HepG2 (cell line): Measurements from ENCODE around the gene SAXO1. TPM values are rescaled to one million over a fixed set of nuclear protein-coding genes. Genes with fewer than 3 reads are reported as not detected.

Source experiments
- ATAC-seq: fragments of 200-7000 bp; cut with Tn5 transposase; 3 replicates; pipeline ENCODE4 v1.9.1; 2020; ENCODE audit warnings: mild to moderate bottlenecking, moderate library complexity
- BruUV-seq: library from RNA; stranded (reverse); fragments of 400-500 nt; replicated peaks from 2 replicates; lab custom pipeline; 2021; lab: Mats Ljungman, UMichigan
- CTCF ChIA-PET: fragments of 300-600 bp; formaldehyde crosslinking; extraction: SDS; loops from one replicate; lab custom pipeline; 2021; ENCODE audit warnings: low total read pairs, inconsistent platforms, low intra/inter-chr PET ratio; lab: Yijun Ruan, JAX
- POLR2A ChIA-PET: fragments of 350-600 bp; sonication (Branson Sonifier 250); formaldehyde crosslinking; loops from one replicate; lab custom pipeline; 2020; ENCODE audit warnings: antibody characterized with exemption, inconsistent platforms; lab: Yijun Ruan, JAX
- DNase-seq: peaks from one replicate; pipeline ENCODE4 v3.0.0-alpha.2; 2015; ENCODE audit warnings: low spot score
- FAIRE-seq: peaks from 3 replicates; lab custom pipeline; 2011; peaks lifted over from hg19 to GRCh38; lab: Jason Lieb, UNC
- H2AFZ ChIP-seq: one replicate; pipeline ENCODE4 v1.6.1; 2011; ENCODE audit warnings: low read length, inconsistent platforms
- H3K27ac ChIP-seq: fragments of 300-600 bp; 3 replicates; pipeline ENCODE4 v1.8.0; 2011; ENCODE audit warnings: mixed run types, mild to moderate bottlenecking, mixed read lengths, low read length, inconsistent platforms; ENCODE audit not compliant: insufficient read depth; ENCODE audit errors: extremely low read length
- H3K27me3 ChIP-seq, 2 experiments: fragments of 200-600 bp in 1 of 2; 2 replicates in 1 of 2; 3 replicates in 1 of 2; pipeline versions ENCODE4 v1.6.0 to v1.8.0; 2011; ENCODE audit warnings: low read length in 2 of 2, mild to moderate bottlenecking in 2 of 2, moderate library complexity in 2 of 2, inconsistent platforms in 1 of 2; ENCODE audit not compliant: insufficient read depth in 2 of 2, control insufficient read depth in 1 of 2
- H3K36me3 ChIP-seq, 2 experiments: fragments of 200-600 bp in 1 of 2; replicated peaks in 1 of 2; 2 replicates in 1 of 2; 3 replicates in 1 of 2; pipeline versions ENCODE4 v1.5.1 to v1.8.0; 2011; ENCODE audit warnings: low read length in 2 of 2, inconsistent platforms in 1 of 2; ENCODE audit not compliant: insufficient read depth in 2 of 2, control insufficient read depth in 1 of 2
- H3K4me1 ChIP-seq: 2 replicates; pipeline ENCODE4 v1.5.1; 2012; ENCODE audit warnings: low read length, inconsistent platforms; ENCODE audit not compliant: insufficient read depth
- H3K4me2 ChIP-seq: 2 replicates; pipeline ENCODE4 v1.6.0; 2011; ENCODE audit warnings: low read depth, low read length, inconsistent platforms
- H3K4me3 ChIP-seq, 3 experiments: fragments of 200-600 bp in 1 of 3; sonication (generic), shearing (Covaris generic) in 1 of 3; replicated peaks in 1 of 3; 2 replicates each; pipeline ENCODE4 v1.5.1; 2011 to 2016; ENCODE audit warnings: low read length in 3 of 3, inconsistent platforms in 2 of 3, low read depth in 2 of 3, mild to moderate bottlenecking in 2 of 3, control low read depth in 1 of 3, mixed read lengths in 1 of 3; ENCODE audit not compliant: insufficient read depth in 1 of 3
- H3K79me2 ChIP-seq: one replicate; pipeline ENCODE4 v1.6.1; 2011; ENCODE audit warnings: low read length, inconsistent platforms; ENCODE audit not compliant: insufficient read depth
- H3K9ac ChIP-seq: 2 replicates; pipeline ENCODE4 v1.6.0; 2011; ENCODE audit warnings: mild to moderate bottlenecking, low read depth, low read length, inconsistent platforms; ENCODE audit not compliant: insufficient read depth
- H3K9me3 ChIP-seq: 2 replicates; pipeline ENCODE4 v1.5.1; 2012; ENCODE audit warnings: mild to moderate bottlenecking, low read length
- H4K20me1 ChIP-seq: 2 replicates; pipeline ENCODE4 v1.6.0; 2011; ENCODE audit warnings: inconsistent platforms, mild to moderate bottlenecking, low read length, moderate library complexity; ENCODE audit not compliant: insufficient read depth
- DMAP1 ChIP-seq: IDR thresholded peaks from 2 replicates; pipeline ENCODE4 v1.6.1; 2016
- FOXP1 ChIP-seq, 2 experiments: fragments of 450-650 bp in 1 of 2; IDR thresholded peaks; 2 replicates each; pipeline ENCODE4 v1.6.1; 2017 to 2018; ENCODE audit warnings: antibody characterized with exemption in 1 of 2
- HOXD1 ChIP-seq: sonication (generic); formaldehyde crosslinking; IDR thresholded peaks from 2 replicates; pipeline ENCODE4 v1.5.0; 2020; ENCODE audit warnings: missing genetic modification reagents
- NFE2L2 ChIP-seq: fragments of 150-350 bp; IDR thresholded peaks from 2 replicates; pipeline ENCODE4 v1.6.1; 2014; ENCODE audit warnings: low read length
- NR2C2 ChIP-seq: sonication (generic); formaldehyde crosslinking; IDR thresholded peaks from 2 replicates; pipeline ENCODE4 v1.4.0; 2020; ENCODE audit warnings: missing genetic modification reagents, mild to moderate bottlenecking, moderate library complexity, borderline replicate concordance
- PHF8 ChIP-seq: sonication (generic); formaldehyde crosslinking; IDR thresholded peaks from 2 replicates; pipeline ENCODE4 v1.5.0; 2020; ENCODE audit warnings: missing genetic modification reagents
- SYNCRIP ChIP-seq: fragments of 200-400 bp; formaldehyde crosslinking; IDR thresholded peaks from 2 replicates; pipeline ENCODE4 v1.6.1; 2018; ENCODE audit warnings: mild to moderate bottlenecking, low read depth, low read length; ENCODE audit not compliant: insufficient read depth
- WGBS: methylation state at CpG from one replicate; pipeline ENCODE4 v1.1.6; 2017; ENCODE audit warnings: low lambda C conversion rate; 5-methylcytosine and 5-hydroxymethylcytosine counted together
- in situ Hi-C: cut with HindIII; loops from 2 replicates; pipeline ENCODE4 v1.10.0; 2017; ENCODE audit warnings: low pct_unique_long_range_greater_than_20kb; ENCODE audit not compliant: extremely low pct_ligation_motif_present
- intact Hi-C: fragments of 100-400 bp; cut with micrococcal nuclease; formaldehyde crosslinking; loops from one replicate; pipeline ENCODE4 v1.10.0; 2022; ENCODE audit not compliant: unreplicated experiment
- polyA plus RNA-seq, 8 experiments: library from polyadenylated mRNA; depleted of rRNA in 3 of 8; stranded (reverse) in 7 of 8; unstranded in 1 of 8; fragments of >200 nt; fragmentation: Illumina TruSeq in 4 of 8; extraction: Trizol in 4 of 8; gene quantifications; 2 replicates each; pipeline versions ENCODE4 v1.2.1 to v1.2.3, GENCODE V29; 2011 to 2016; ENCODE audit warnings: low read depth in 4 of 8, missing spikeins in 1 of 8, mixed read lengths in 1 of 8; ENCODE audit not compliant: insufficient read depth in 1 of 8
- total RNA-seq, 5 experiments: library from RNA; depleted of rRNA; stranded (reverse); fragments of >200 nt; fragmentation: Illumina TruSeq; extraction: Trizol; gene quantifications; 2 replicates each; pipeline ENCODE4 v1.2.3, GENCODE V29; 2016; ENCODE audit warnings: low read depth in 1 of 5
- TF ChIP-seq, protein P1 (sequence below): sonication (generic); formaldehyde crosslinking; IDR thresholded peaks from 2 replicates; pipeline ENCODE4 v1.8.1; 2023; ENCODE audit warnings: missing genetic modification reagents, inconsistent platforms, borderline replicate concordance

Gene SAXO1
- total and polyA plus RNA-seq, 2 of the 13 experiments (the other 11 are each of a cell fraction or from before 2014, with no cell fraction given): not detected

DNA sequence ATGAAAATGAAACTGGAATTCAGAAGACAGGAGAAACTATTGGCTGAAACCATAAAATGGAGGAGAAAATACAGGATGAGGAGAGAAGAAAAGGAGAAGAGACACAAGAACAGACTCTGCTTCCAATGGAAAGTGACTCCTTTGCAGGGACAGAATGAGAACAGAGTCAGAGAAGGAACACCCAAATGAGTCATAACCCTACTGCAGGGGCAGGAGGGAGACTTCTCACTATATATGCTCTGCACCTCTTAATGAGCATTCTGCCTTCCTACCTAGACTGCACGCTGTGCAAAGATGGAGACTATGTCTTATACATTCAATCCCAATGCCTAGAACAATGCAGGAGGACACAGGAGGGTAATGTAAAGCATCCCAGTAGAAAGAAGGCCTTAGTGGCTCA is 2.1 kb downstream of the SAXO1 start:
- no peak for DNase-seq
- 0% methylated on average over 1 of the region's 1 CpG for WGBS
- TF ChIP-seq NR2C2 (CRISPR knock-in tag): no peak
- TF ChIP-seq HOXD1 (CRISPR knock-in tag): no peak
- no peak for TF ChIP-seq SYNCRIP
- no peak for TF ChIP-seq DMAP1 (CRISPR knock-in tag)
- TF ChIP-seq FOXP1 (IDR thresholded peaks at IDR 0.05): no peak
- TF ChIP-seq FOXP1 (CRISPR knock-in tag; IDR thresholded peaks at IDR 0.05): no peak
- TF ChIP-seq, protein P1, sequence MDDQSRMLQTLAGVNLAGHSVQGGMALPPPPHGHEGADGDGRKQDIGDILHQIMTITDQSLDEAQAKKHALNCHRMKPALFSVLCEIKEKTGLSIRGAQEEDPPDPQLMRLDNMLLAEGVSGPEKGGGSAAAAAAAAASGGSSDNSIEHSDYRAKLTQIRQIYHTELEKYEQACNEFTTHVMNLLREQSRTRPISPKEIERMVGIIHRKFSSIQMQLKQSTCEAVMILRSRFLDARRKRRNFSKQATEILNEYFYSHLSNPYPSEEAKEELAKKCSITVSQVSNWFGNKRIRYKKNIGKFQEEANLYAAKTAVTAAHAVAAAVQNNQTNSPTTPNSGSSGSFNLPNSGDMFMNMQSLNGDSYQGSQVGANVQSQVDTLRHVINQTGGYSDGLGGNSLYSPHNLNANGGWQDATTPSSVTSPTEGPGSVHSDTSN (CRISPR knock-in tag): no peak
- no peak for TF ChIP-seq NFE2L2
- no peak for TF ChIP-seq PHF8 (CRISPR knock-in tag)
- H3K36me3 ChIP-seq: no peaks in the 10 kb centered on the region
- no peaks in the 10 kb centered on the region for H3K4me1 ChIP-seq
- FAIRE-seq: no peak
- no peaks in the 10 kb centered on the region for H3K79me2 ChIP-seq
- H2AFZ ChIP-seq: no peak overlapping the region
- H3K4me2 ChIP-seq: no peak overlapping the region
- intact Hi-C loops: no loop called here
- CTCF ChIA-PET: no interaction called here
- no peak overlapping the region for H3K4me3 ChIP-seq
- H4K20me1 ChIP-seq: no peaks in the 10 kb centered on the region
- H3K9me3 ChIP-seq: no peaks in the 10 kb centered on the region
- in situ Hi-C loops: loop anchor here (25.0 kb wide), 1 partner anchor 1219 kb away; no protein-coding TSS in a partner anchor
- peaks cover 0 to 5% of the 10 kb centered on the region in 2 experiments; a peak in 1 of 5 replicates for H3K27me3 ChIP-seq
- no TSS peak for BruUV-seq
- ATAC-seq: no peak
- H3K9ac ChIP-seq: no peak overlapping the region
- H3K27ac ChIP-seq: no peak overlapping the region
- POLR2A ChIA-PET: no interaction called here
